OCI-LY7 (cell line): ENCODE data around the gene TMPRSS7. TPM values are rescaled to one million over a fixed set of nuclear protein-coding genes. Genes with fewer than 3 reads are reported as not detected.

ENCODE experiments used
- BruUV-seq: library from RNA; stranded (reverse); fragments of 400-500 nt; replicated peaks from 2 replicates; lab custom pipeline; 2021; lab: Mats Ljungman, UMichigan
- CTCF ChIA-PET: fragments of 300-600 bp; sonication (Branson Sonifier 250); formaldehyde crosslinking; loops from one replicate; lab custom pipeline; 2022; ENCODE audit warnings: antibody characterized with exemption; ENCODE audit not compliant: unreplicated experiment; lab: Charles Lee
- POLR2A ChIA-PET: fragments of 300-600 bp; sonication (Branson Sonifier 250); formaldehyde crosslinking; loops from one replicate; lab custom pipeline; 2022; ENCODE audit warnings: antibody characterized with exemption; lab: Charles Lee
- DNase-seq: peaks from one replicate; pipeline ENCODE4 v3.0.0-alpha.2; 2015; ENCODE audit warnings: low spot score
- H2AFZ ChIP-seq: fragments of 200-600 bp; sonication (generic), shearing (Covaris generic); 2 replicates; pipeline ENCODE4 v1.6.1; 2014; ENCODE audit warnings: mild to moderate bottlenecking, antibody characterized with exemption, low read length, moderate library complexity
- H3K27ac ChIP-seq: fragments of 200-600 bp; sonication (generic); 2 replicates; pipeline ENCODE4 v1.5.1; 2014; ENCODE audit warnings: mixed run types, low read depth, mild to moderate bottlenecking, moderate library complexity, low read length, inconsistent platforms; ENCODE audit not compliant: poor library complexity, severe bottlenecking
- H3K36me3 ChIP-seq: fragments of 200-600 bp; sonication (generic); 2 replicates; pipeline ENCODE4 v1.6.1; 2014; ENCODE audit warnings: mild to moderate bottlenecking, antibody characterized with exemption, low read length, moderate library complexity, mixed read lengths; ENCODE audit not compliant: insufficient read depth
- H3K4me1 ChIP-seq: fragments of 200-600 bp; sonication (generic); 2 replicates; pipeline ENCODE4 v1.5.1; 2014; ENCODE audit warnings: mild to moderate bottlenecking, low read length; ENCODE audit not compliant: insufficient read depth, poor library complexity, severe bottlenecking
- H3K4me2 ChIP-seq: fragments of 200-600 bp; sonication (generic); 2 replicates; pipeline ENCODE4 v1.6.1; 2014; ENCODE audit warnings: mild to moderate bottlenecking, low read length
- H3K4me3 ChIP-seq: fragments of 200-600 bp; sonication (generic); 2 replicates; pipeline ENCODE4 v1.5.1; 2014; ENCODE audit warnings: mild to moderate bottlenecking, low read depth, low read length; ENCODE audit not compliant: poor library complexity, severe bottlenecking
- H3K79me2 ChIP-seq: fragments of 200-600 bp; sonication (generic); 2 replicates; pipeline ENCODE4 v1.6.1; 2016; ENCODE audit warnings: low read depth, mild to moderate bottlenecking, low read length, moderate library complexity, mixed read lengths; ENCODE audit not compliant: insufficient read depth
- H3K9me2 ChIP-seq: fragments of 200-600 bp; sonication (generic); 2 replicates; pipeline ENCODE4 v1.6.1; 2016; ENCODE audit warnings: mild to moderate bottlenecking, low read length, mixed read lengths; ENCODE audit not compliant: insufficient read depth
- H3K9me3 ChIP-seq: fragments of 200-600 bp; sonication (generic); 2 replicates; pipeline ENCODE4 v1.6.1; 2014; ENCODE audit warnings: mild to moderate bottlenecking, mixed run types, low read length, mixed read lengths
- H4K20me1 ChIP-seq: fragments of 200-600 bp; sonication (generic); 2 replicates; pipeline ENCODE4 v1.6.1; 2014; ENCODE audit warnings: mild to moderate bottlenecking, antibody characterized with exemption, low read length, moderate library complexity, mixed read lengths; ENCODE audit not compliant: insufficient read depth
- EZH2phosphoT487 ChIP-seq: fragments of 200-600 bp; sonication (generic); IDR thresholded peaks from 2 replicates; pipeline ENCODE4 v1.6.1; 2018; ENCODE audit warnings: low read depth, borderline replicate concordance, mild to moderate bottlenecking, mixed run types, antibody characterized with exemption, low read length, moderate library complexity, mixed read lengths
- intact Hi-C: fragments of 100-400 bp; cut with micrococcal nuclease; formaldehyde crosslinking; loops from one replicate; pipeline ENCODE4 v1.10.0; 2022; ENCODE audit not compliant: unreplicated experiment
- total RNA-seq, 2 experiments: library from RNA; depleted of rRNA in 1 of 2; stranded (reverse); fragments of >200 nt in 1 of 2; shearing (Covaris generic) in 1 of 2; gene quantifications; 2 replicates each; pipeline ENCODE4 v1.2.3, GENCODE V29; 2014 to 2022
- TF ChIP-seq, protein P1 (sequence below): fragments of 200-600 bp; sonication (generic); conservative IDR thresholded peaks from 2 replicates; pipeline ENCODE4 v1.5.1; 2014; ENCODE audit warnings: mild to moderate bottlenecking, antibody characterized with exemption, low read length, moderate library complexity, mixed read lengths

The TMPRSS7 gene
- total RNA-seq, 2 experiments from 2014 or later, result not detected

DNA sequence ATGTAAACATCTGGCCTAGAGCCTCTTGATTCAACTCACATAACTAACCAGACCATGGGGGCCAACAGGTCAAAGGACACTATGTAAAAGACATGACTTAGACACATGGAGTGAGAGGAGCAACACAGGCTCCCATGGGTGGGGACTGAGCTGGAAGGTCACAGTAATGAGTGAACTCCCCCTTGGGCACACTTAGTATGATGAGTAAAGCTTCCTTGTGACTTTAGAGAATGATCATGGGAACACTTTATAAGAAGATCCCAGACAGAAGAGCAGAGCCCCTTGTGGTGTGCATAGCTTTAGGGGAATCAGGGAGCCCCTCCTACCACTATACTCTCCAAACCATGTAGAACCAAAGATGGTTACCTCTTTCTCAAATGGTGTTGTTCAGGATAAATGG is 88.3 kb downstream of the TMPRSS7 start:
- no TSS peak for BruUV-seq
- Histone ChIP-seq H2AFZ (no peak overlapping the region), H3K79me2 (peaks cover 40% of the 10 kb centered on the region), H3K4me3 (peak overlapping the region; percentile 18), H4K20me1 (no peaks in the 10 kb centered on the region), H3K4me2 (peak overlapping the region; percentile 57), H3K9me3 (no peaks in the 10 kb centered on the region), H3K27ac (peak overlapping the region; percentile 99), H3K4me1 (peaks cover 100% of the 10 kb centered on the region), H3K9me2 (no peaks in the 10 kb centered on the region), H3K36me3 (peaks cover 83% of the 10 kb centered on the region)
- ChIA-PET POLR2A (interaction anchor here (1.1 to 16.9 kb wide), 4 partner anchors 5 to 438 kb away, joined by 3 to 566 read pairs (median 49); partner anchors contain the start of gene GCSAM), CTCF (no interaction called here)
- intact Hi-C loops, result no loop called here
- TF ChIP-seq, protein P1, sequence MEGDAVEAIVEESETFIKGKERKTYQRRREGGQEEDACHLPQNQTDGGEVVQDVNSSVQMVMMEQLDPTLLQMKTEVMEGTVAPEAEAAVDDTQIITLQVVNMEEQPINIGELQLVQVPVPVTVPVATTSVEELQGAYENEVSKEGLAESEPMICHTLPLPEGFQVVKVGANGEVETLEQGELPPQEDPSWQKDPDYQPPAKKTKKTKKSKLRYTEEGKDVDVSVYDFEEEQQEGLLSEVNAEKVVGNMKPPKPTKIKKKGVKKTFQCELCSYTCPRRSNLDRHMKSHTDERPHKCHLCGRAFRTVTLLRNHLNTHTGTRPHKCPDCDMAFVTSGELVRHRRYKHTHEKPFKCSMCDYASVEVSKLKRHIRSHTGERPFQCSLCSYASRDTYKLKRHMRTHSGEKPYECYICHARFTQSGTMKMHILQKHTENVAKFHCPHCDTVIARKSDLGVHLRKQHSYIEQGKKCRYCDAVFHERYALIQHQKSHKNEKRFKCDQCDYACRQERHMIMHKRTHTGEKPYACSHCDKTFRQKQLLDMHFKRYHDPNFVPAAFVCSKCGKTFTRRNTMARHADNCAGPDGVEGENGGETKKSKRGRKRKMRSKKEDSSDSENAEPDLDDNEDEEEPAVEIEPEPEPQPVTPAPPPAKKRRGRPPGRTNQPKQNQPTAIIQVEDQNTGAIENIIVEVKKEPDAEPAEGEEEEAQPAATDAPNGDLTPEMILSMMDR, result 0 out of 2 replicates have a peak, but pooled peaks have one; percentile 28
- no peak for TF ChIP-seq EZH2phosphoT487
- DNase-seq, result peak; percentile 16

DNA sequence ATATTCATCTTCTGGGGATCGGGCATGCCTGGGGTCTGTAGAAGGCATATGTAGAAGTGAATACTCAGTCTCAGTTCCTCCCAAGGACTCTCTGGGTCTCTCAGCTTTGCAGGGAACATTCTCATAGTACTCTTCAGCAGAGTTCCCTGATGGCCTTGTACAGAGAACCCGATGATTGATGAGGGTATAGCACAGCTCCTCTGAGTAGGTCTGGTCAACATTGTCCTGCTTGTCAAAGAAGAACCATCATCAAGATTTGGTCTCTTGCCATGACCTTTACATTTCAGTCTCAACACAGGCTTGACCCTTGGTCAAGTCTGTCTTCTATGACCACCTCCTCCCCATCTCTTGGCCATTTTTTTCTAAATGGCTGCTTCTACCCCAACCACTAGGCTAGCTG is 89.0 kb downstream of the TMPRSS7 start:
- no peaks in the 10 kb centered on the region for H3K9me2 ChIP-seq
- peak; percentile 38 for DNase-seq
- CTCF ChIA-PET, result no interaction called here
- no TSS peak for BruUV-seq
- intact Hi-C loops, result no loop called here
- no peak overlapping the region for H2AFZ ChIP-seq
- no peaks in the 10 kb centered on the region for H3K9me3 ChIP-seq
- peaks cover 100% of the 10 kb centered on the region for H3K4me1 ChIP-seq
- H3K4me2 ChIP-seq, result peak overlapping the region; percentile 57
- no peaks in the 10 kb centered on the region for H4K20me1 ChIP-seq
- POLR2A ChIA-PET, result interaction anchor here (0.6 to 16.9 kb wide), 5 partner anchors 6 to 437 kb away, joined by 3 to 566 read pairs (median 28); partner anchors contain the start of gene GCSAM
- peaks cover 87% of the 10 kb centered on the region for H3K36me3 ChIP-seq
- no peak for TF ChIP-seq EZH2phosphoT487
- TF ChIP-seq, protein P1, result no peak
- H3K4me3 ChIP-seq, result peak overlapping the region; percentile 18
- peaks cover 46% of the 10 kb centered on the region for H3K79me2 ChIP-seq
- H3K27ac ChIP-seq, result peak overlapping the region; percentile 99

DNA sequence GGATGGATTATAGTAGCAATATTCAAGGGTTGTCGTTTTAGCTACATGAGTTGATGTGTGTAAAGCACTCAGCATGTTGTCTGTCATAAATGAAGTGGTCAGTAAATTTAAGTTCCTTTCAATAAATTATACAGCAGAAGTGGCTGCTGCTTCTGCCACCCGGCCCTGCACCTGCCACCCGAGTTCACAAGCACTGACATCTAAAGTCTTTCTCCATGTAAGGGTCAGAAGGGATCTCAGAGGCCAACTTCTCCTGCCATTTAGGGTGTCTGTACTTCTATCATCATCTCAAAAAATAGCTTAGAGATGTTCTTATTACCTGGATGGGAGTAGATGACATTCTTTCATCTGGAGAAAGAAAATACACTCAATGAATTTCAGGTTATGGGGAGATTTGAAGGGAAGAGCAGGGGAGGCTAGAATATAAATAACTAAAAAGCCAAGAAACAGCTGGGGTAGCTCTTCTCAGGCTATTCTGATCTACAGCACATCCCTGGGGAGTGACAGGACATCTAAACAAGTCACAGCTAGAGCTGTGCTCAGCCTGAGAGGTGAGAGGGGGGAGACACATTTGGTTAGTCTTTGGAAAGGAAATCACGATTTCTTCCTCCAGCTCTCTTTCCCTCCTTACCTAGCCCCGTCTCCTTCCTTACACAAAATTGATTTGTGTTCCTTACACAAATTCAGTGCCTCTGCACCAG is 90.5 kb downstream of the TMPRSS7 start:
- intact Hi-C loops, result no loop called here
- CTCF ChIA-PET, result interaction anchor here (1.0 to 3.0 kb wide), 3 partner anchors 8 to 13 kb away, joined by 4 to 10 read pairs (median 5); no protein-coding TSS in a partner anchor
- no peak for TF ChIP-seq EZH2phosphoT487
- TF ChIP-seq, protein P1, result no peak
- POLR2A ChIA-PET, result interaction anchor here (0.7 to 16.9 kb wide), 12 partner anchors 7 to 376 kb away, joined by 3 to 566 read pairs (median 6); partner anchors contain the start of genes ABHD10 and GCSAM
- DNase-seq, result peak; percentile 82
- peaks cover 87% of the 10 kb centered on the region for H3K36me3 ChIP-seq
- peak overlapping the region; percentile 99 for H3K27ac ChIP-seq
- H2AFZ ChIP-seq, result no peak overlapping the region
- no TSS peak for BruUV-seq
- peaks cover 57% of the 10 kb centered on the region for H3K79me2 ChIP-seq
- H3K9me2 ChIP-seq, result no peaks in the 10 kb centered on the region
- H3K4me2 ChIP-seq, result peak overlapping the region; percentile 99
- no peaks in the 10 kb centered on the region for H3K9me3 ChIP-seq
- peaks cover 100% of the 10 kb centered on the region for H3K4me1 ChIP-seq
- peak overlapping the region; percentile 57 for H3K4me3 ChIP-seq
- H4K20me1 ChIP-seq, result no peaks in the 10 kb centered on the region
